ENCODE measurements around the gene HOXC5.

Gene HOXC5

DNA sequence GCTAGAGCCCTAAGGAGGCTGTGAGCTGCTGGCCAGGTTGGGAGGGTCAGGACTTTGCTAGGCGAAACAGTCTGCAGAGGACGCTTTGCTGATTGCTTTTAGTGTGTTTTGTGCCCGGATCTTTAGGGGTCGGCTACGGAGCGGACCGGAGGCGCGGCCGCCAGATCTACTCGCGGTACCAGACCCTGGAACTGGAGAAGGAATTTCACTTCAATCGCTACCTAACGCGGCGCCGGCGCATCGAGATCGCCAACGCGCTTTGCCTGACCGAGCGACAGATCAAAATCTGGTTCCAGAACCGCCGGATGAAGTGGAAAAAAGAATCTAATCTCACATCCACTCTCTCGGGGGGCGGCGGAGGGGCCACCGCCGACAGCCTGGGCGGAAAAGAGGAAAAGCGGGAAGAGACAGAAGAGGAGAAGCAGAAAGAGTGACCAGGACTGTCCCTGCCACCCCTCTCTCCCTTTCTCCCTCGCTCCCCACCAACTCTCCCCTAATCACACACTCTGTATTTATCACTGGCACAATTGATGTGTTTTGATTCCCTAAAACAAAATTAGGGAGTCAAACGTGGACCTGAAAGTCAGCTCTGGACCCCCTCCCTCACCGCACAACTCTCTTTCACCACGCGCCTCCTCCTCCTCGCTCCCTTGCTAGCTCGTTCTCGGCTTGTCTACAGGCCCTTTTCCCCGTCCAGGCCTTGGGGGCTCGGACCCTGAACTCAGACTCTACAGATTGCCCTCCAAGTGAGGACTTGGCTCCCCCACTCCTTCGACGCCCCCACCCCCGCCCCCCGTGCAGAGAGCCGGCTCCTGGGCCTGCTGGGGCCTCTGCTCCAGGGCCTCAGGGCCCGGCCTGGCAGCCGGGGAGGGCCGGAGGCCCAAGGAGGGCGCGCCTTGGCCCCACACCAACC is 3.1 kb upstream of the HOXC5 start:
- H3K27me3 ChIP-seq (ENCODE audit: control insufficient read depth, insufficient read depth, low read length), result peaks cover 100% of the 10 kb centered on the region
- peak overlapping the region; percentile 23 for H3K4me3 ChIP-seq (ENCODE audit: low read depth, low read length)
- no peaks in the 10 kb centered on the region for H3K9me3 ChIP-seq (ENCODE audit: control insufficient read depth, insufficient read depth, low read length)
- peaks cover 2% of the 10 kb centered on the region for H3K4me1 ChIP-seq (ENCODE audit: control insufficient read depth, insufficient read depth, low read length)
- H3K36me3 ChIP-seq (ENCODE audit: control insufficient read depth, insufficient read depth, low read length), result no peaks in the 10 kb centered on the region
- H3K9ac ChIP-seq (ENCODE audit: low read depth, low read length), result no peak overlapping the region

DNA sequence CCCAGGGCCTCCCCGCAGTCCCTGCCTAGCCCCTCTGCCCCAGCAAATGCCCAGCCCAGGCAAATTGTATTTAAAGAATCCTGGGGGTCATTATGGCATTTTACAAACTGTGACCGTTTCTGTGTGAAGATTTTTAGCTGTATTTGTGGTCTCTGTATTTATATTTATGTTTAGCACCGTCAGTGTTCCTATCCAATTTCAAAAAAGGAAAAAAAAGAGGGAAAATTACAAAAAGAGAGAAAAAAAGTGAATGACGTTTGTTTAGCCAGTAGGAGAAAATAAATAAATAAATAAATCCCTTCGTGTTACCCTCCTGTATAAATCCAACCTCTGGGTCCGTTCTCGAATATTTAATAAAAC is 2.4 kb upstream of the HOXC5 start:
- Histone ChIP-seq H3K36me3 (ENCODE audit: control insufficient read depth, insufficient read depth, low read length) (no peaks in the 10 kb centered on the region), H3K9ac (ENCODE audit: low read depth, low read length) (no peak overlapping the region), H3K9me3 (ENCODE audit: control insufficient read depth, insufficient read depth, low read length) (no peaks in the 10 kb centered on the region), H3K27me3 (ENCODE audit: control insufficient read depth, insufficient read depth, low read length) (peaks cover 100% of the 10 kb centered on the region), H3K4me1 (ENCODE audit: control insufficient read depth, insufficient read depth, low read length) (peaks cover 2% of the 10 kb centered on the region), H3K4me3 (ENCODE audit: low read depth, low read length) (no peak overlapping the region)

DNA sequence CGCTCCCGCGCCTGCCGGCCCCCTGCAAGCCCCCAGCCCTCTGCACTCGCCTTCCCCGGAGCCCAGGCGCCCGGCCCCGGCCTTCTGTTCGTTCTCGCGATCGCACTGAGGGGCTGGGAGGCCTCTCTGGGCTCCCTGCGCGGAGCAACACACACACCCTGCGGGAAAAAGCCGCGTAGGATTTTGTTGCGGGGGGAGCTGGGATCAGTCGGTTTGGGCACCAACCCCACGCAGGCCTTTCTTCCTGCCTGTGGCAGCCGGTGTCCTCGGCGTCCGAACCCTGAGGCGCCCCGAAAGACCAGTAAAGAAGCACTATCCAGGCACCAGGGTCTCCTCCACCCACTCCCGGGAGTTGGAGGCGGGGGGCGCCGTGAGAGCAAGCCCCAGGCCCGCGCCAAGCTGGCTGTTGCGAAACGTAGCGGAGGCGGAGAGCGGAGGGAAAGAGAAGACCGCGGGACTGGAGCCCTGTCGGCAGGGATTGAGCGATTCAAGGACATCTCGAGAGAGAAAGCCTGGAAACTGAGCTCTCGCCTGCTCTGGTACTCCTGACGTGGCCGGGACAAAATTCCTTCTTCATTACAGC is 1.9 kb upstream of the HOXC5 start:
- Histone ChIP-seq H3K36me3 (ENCODE audit: control insufficient read depth, insufficient read depth, low read length) (no peaks in the 10 kb centered on the region), H3K9ac (ENCODE audit: low read depth, low read length) (no peak overlapping the region), H3K4me1 (ENCODE audit: control insufficient read depth, insufficient read depth, low read length) (peaks cover 2% of the 10 kb centered on the region), H3K27me3 (ENCODE audit: control insufficient read depth, insufficient read depth, low read length) (peaks cover 100% of the 10 kb centered on the region), H3K4me3 (ENCODE audit: low read depth, low read length) (peak overlapping the region; percentile 13), H3K9me3 (ENCODE audit: control insufficient read depth, insufficient read depth, low read length) (no peaks in the 10 kb centered on the region)

DNA sequence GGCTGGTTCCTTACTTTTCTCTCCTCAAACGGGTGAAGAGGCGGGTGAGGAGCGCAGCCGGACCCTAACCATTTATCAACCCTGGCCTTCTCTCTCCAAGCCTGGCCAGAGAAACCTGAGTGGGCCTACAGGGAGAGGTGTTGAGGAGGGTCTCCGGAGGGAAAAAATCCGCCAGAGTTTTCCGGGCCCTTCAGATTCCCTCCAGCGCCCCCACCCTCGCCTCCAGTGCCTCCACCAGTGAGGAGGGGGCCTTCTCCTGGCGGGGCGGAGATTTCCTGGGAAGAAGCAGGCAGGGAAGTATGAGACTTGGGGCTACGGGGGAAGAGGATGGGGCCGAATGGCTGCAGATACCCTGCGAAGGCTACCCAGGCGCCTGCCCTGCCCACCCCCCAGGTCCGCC is 1.4 kb upstream of the HOXC5 start:
- no peaks in the 10 kb centered on the region for H3K36me3 ChIP-seq (ENCODE audit: control insufficient read depth, insufficient read depth, low read length)
- H3K9ac ChIP-seq (ENCODE audit: low read depth, low read length), result no peak overlapping the region
- H3K4me3 ChIP-seq (ENCODE audit: low read depth, low read length), result peak overlapping the region; percentile 13
- H3K9me3 ChIP-seq (ENCODE audit: control insufficient read depth, insufficient read depth, low read length), result no peaks in the 10 kb centered on the region
- H3K4me1 ChIP-seq (ENCODE audit: control insufficient read depth, insufficient read depth, low read length), result peaks cover 2% of the 10 kb centered on the region
- peaks cover 100% of the 10 kb centered on the region for H3K27me3 ChIP-seq (ENCODE audit: control insufficient read depth, insufficient read depth, low read length)

DNA sequence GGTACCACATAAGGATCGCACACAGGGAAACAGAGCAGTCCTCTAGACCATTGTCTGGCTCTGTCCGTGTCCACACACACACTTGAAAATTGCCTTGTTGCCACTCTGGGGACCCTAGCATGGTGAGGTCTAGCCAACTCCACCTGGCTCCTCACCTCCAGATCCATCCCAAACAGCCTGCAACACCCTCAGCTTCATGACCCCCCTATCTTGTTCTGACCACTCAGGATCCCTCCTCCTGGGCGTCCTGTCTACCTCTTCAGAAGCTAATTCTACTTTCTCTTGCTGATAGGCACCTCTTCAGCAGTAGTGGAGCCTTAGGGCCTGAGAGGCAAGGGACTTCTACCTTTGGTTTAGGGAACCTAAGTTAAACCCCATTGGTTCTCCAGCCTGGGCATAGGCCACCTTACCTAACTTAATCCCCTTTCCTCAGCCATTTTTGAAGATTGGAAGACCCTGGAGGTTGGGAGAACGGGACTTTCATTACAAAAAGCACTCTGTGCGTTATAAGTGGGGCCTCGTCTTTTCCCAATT is 697 bp upstream of the HOXC5 start:
- H3K9ac ChIP-seq (ENCODE audit: low read depth, low read length), result no peak overlapping the region
- no peaks in the 10 kb centered on the region for H3K9me3 ChIP-seq (ENCODE audit: control insufficient read depth, insufficient read depth, low read length)
- peak overlapping the region; percentile 16 for H3K4me3 ChIP-seq (ENCODE audit: low read depth, low read length)
- peaks cover 2% of the 10 kb centered on the region for H3K4me1 ChIP-seq (ENCODE audit: control insufficient read depth, insufficient read depth, low read length)
- H3K36me3 ChIP-seq (ENCODE audit: control insufficient read depth, insufficient read depth, low read length), result no peaks in the 10 kb centered on the region
- H3K27me3 ChIP-seq (ENCODE audit: control insufficient read depth, insufficient read depth, low read length), result peaks cover 100% of the 10 kb centered on the region

DNA sequence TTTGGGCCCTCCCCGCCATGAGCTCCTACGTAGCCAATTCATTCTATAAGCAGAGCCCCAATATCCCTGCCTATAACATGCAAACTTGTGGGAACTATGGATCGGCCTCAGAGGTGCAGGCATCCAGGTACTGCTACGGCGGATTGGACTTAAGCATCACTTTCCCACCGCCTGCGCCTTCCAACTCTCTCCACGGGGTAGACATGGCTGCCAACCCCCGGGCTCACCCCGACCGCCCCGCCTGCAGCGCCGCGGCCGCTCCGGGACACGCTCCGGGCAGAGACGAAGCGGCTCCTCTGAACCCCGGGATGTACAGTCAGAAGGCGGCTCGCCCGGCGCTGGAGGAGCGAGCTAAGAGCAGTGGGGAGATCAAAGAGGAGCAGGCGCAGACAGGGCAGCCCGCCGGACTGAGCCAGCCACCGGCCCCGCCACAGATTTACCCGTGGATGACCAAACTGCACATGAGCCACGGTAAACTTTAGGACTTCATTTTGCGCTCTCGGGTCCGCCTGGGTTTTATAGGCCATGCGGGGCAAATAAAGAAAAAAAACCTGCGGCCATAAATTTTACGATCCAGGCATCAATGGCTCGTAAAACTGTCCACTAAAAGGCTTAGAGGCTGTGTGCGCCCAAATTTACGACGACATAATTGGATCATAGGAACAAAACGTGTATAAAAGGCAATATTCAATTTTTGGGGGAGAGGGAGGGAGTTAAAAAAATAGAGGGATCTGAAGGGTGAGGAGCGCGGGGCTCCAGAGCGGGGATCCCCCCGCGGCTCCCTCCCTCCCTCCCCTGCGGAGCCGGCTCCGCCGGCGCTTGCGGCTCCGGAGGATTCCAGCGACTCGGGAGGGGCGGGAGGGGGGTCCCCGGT is 493 bp downstream of the HOXC5 start:
- no peak overlapping the region for H3K4me3 ChIP-seq (ENCODE audit: low read depth, low read length)
- H3K9me3 ChIP-seq (ENCODE audit: control insufficient read depth, insufficient read depth, low read length), result no peaks in the 10 kb centered on the region
- H3K4me1 ChIP-seq (ENCODE audit: control insufficient read depth, insufficient read depth, low read length), result peaks cover 2% of the 10 kb centered on the region
- H3K9ac ChIP-seq (ENCODE audit: low read depth, low read length), result no peak overlapping the region
- H3K36me3 ChIP-seq (ENCODE audit: control insufficient read depth, insufficient read depth, low read length), result no peaks in the 10 kb centered on the region
- peaks cover 100% of the 10 kb centered on the region for H3K27me3 ChIP-seq (ENCODE audit: control insufficient read depth, insufficient read depth, low read length)

DNA sequence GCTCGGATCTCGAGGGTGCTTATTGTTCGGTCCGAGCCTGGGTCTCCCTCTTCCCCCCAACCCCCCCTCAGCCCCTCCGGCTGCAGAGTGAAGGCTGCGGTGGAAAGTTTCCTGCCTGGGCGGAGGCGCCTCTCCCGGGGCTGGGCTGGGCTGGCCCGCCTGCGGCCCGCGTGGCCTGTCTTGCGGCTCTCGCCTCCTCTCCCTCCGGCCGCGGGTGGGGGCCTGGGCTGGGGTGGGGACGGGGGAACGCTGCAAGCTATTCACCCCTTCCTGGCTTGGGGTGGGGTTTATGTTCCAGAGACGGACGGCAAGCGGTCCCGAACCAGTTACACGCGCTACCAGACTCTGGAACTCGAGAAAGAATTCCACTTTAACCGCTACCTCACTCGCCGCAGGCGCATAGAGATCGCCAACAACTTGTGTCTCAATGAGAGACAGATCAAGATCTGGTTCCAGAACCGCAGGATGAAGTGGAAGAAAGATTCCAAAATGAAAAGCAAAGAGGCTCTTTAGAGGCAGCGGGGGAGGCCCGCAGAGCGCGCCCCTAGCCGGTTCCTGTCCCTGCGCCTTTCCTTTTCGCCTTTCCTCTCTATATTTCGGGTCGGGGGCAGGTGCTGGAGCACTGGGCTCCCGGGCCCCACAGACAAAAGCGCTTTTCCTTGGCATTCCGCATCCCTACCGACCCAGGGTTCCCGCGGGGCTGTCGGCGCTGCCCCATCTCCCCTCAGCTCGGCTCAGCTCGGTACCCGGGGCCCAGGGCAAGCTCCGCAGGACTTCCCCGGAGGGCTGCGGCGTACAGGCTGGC is 1.3 kb downstream of the HOXC5 start:
- H3K9ac ChIP-seq (ENCODE audit: low read depth, low read length), result no peak overlapping the region
- no peaks in the 10 kb centered on the region for H3K36me3 ChIP-seq (ENCODE audit: control insufficient read depth, insufficient read depth, low read length)
- no peaks in the 10 kb centered on the region for H3K9me3 ChIP-seq (ENCODE audit: control insufficient read depth, insufficient read depth, low read length)
- peaks cover 2% of the 10 kb centered on the region for H3K4me1 ChIP-seq (ENCODE audit: control insufficient read depth, insufficient read depth, low read length)
- H3K4me3 ChIP-seq (ENCODE audit: low read depth, low read length), result peak overlapping the region; percentile 26
- H3K27me3 ChIP-seq (ENCODE audit: control insufficient read depth, insufficient read depth, low read length), result peaks cover 100% of the 10 kb centered on the region

DNA sequence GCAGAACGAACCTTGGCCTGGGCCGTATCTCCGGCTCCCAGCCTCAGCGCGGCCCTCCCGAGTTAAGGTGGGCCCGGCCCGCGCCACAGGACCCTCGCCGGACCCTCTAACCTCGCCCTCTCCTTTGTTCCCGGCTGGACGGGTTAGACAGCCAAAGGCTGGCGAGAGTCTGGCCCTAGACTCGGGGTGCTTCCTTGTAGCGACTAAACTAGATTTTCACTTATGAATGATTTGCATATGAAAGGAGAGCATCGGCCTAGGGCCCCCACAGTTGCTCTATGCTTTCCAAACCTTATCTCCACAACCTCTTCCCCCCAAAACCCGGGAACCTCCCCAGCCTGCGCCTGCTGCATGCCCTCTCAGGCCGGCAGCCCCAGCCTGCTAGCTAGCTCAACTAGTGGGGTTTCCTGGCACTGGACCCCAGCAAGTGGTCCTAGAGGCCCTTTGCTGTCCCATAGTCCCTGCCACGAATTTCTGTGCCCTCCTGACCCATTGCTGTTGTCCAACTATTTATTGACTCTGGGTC is 2.0 kb downstream of the HOXC5 start:
- Histone ChIP-seq H3K36me3 (ENCODE audit: control insufficient read depth, insufficient read depth, low read length) (no peaks in the 10 kb centered on the region), H3K9me3 (ENCODE audit: control insufficient read depth, insufficient read depth, low read length) (no peaks in the 10 kb centered on the region), H3K9ac (ENCODE audit: low read depth, low read length) (no peak overlapping the region), H3K27me3 (ENCODE audit: control insufficient read depth, insufficient read depth, low read length) (peaks cover 100% of the 10 kb centered on the region), H3K4me3 (ENCODE audit: low read depth, low read length) (peak overlapping the region; percentile 13), H3K4me1 (ENCODE audit: control insufficient read depth, insufficient read depth, low read length) (peaks cover 2% of the 10 kb centered on the region)

DNA sequence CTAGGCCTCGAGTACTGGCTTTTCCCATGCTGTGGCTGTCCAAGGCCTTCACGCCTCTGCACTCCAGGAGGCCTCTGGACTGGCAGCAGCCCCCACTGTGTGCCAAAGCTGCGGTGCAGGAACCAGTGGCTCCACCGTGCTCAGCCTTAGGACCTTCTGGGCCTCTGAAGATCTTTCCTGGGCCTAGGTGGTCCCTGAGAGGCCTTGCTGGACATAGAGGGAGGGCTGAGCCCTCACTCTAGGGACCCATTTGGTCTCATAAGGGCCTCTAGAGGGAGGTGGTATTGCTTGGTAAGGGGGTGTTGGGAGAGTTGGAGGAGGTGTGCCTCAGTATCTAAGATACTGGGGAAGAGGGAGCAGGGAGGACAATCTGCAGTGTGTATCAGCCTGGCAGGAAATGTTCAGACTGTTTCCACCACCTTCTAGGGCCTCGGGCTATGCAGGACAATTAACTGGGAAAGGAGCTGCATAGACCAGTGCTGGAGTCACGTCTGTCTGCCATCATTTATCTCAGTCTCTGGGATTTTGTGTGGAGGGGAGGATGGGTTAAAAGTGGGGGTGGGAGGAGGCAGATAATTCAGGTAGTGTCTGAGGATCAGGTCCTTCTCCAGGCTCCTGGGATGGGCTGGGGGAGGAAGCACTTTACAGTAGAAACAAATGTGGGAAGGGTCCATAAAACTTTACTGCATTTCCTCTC is 2.9 kb downstream of the HOXC5 start:
- Histone ChIP-seq H3K27me3 (ENCODE audit: control insufficient read depth, insufficient read depth, low read length) (peaks cover 100% of the 10 kb centered on the region), H3K9me3 (ENCODE audit: control insufficient read depth, insufficient read depth, low read length) (no peaks in the 10 kb centered on the region), H3K9ac (ENCODE audit: low read depth, low read length) (no peak overlapping the region), H3K4me1 (ENCODE audit: control insufficient read depth, insufficient read depth, low read length) (peaks cover 2% of the 10 kb centered on the region), H3K4me3 (ENCODE audit: low read depth, low read length) (peak overlapping the region; percentile 23), H3K36me3 (ENCODE audit: control insufficient read depth, insufficient read depth, low read length) (no peaks in the 10 kb centered on the region)

DNA sequence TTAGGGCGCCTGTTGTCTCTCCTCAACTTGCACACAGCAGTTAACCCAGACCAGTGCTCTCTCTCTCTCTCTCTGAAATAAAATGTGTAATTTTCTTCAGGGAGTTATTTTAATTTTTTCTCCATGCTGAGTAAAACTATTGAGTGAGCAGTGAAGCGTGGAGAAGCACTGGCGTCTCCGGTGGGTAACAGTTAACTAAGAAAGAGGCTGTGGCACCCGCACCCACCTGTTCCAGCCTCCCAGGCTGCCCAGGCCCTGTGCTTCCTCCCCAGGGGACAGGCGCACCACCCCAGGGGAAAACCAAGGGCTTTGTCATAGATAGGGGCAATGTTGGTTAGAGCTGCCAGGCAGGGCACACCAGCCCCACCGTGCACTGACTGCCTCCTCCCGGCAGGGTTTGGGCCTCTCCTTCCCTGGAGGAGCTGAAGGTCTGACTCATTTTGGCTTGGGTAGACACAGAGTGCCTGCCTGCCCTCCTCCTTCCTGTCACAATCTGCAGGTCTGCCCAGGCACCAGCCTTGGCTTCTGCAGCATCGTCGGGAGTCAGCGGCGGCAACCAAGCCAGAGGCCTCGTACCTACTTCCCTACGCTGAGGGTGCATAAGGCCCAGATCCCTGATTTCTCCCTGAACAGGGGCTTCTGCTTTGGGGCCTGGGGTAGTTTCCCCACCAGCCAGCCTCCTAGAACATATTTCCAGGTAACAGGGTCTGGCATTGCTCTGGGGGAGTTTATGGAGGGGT is 3.9 kb downstream of the HOXC5 start:
- no peak overlapping the region for H3K4me3 ChIP-seq (ENCODE audit: low read depth, low read length)
- peaks cover 100% of the 10 kb centered on the region for H3K27me3 ChIP-seq (ENCODE audit: control insufficient read depth, insufficient read depth, low read length)
- no peaks in the 10 kb centered on the region for H3K9me3 ChIP-seq (ENCODE audit: control insufficient read depth, insufficient read depth, low read length)
- peaks cover 2% of the 10 kb centered on the region for H3K4me1 ChIP-seq (ENCODE audit: control insufficient read depth, insufficient read depth, low read length)
- no peaks in the 10 kb centered on the region for H3K36me3 ChIP-seq (ENCODE audit: control insufficient read depth, insufficient read depth, low read length)
- no peak overlapping the region for H3K9ac ChIP-seq (ENCODE audit: low read depth, low read length)

Measured in iPS-15b (cell line).